Stimulated activated CD4-positive, alpha-beta T cell treated with anti-CD3 and anti-CD28 coated beads, Interleukin-12 subunit alpha, Interleukin-12 subunit beta, amount 100 ng/mL, for 4 hours (primary cell): Measurements from ENCODE around the gene CATSPER2.
"Not testable (repeated sequence)": the region's sequence is repeated elsewhere in the genome, so short reads cannot be mapped to it uniquely, and the experiment has no call there.

Experiments
- DNase-seq: peaks from one replicate; pipeline ENCODE4 v3.0.0-alpha.2; 2020

The CATSPER2 gene

DNA sequence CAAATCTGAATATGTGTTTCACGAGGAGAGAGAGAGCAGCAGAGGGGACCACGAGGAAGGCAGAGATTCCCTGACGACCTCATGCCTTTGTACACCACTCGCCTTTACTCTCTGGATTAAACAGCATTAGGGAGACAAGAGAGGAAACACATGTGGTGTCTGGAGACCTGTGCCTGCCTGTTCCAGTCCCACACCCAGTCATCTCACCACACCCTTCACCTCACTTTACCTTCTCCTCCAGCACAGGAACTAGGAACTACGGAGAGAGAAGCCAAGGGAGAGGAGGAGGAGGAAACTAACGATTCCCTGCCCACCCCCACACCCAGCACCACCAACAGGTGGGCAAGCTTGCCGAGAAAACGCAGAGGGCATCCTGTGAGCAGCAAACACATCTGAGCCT, 55.8 kb downstream of the CATSPER2 start:
- not testable (repeated sequence) for DNase-seq

- DNase-seq, result not testable (repeated sequence)
These were observed 58.7 kb downstream of the CATSPER2 start, which contains the start of gene PPIP5K1 for GRCh38 chr15:43589778-43590466. Gene PPIP5K1, minus strand, starts transcription at chr15:43590208. Its CDS starts 5,704 bp downstream, at chr15:43584504.
